LNCAP (cell line): Measurements from ENCODE around the gene ITGA1.

Source experiments
- TF ChIP-seq, protein P1 (sequence below): fragments of 450-650 bp; IDR thresholded peaks from 2 replicates; pipeline ENCODE4 v1.5.1; 2017; ENCODE audit warnings: mild to moderate bottlenecking

Gene ITGA1

DNA sequence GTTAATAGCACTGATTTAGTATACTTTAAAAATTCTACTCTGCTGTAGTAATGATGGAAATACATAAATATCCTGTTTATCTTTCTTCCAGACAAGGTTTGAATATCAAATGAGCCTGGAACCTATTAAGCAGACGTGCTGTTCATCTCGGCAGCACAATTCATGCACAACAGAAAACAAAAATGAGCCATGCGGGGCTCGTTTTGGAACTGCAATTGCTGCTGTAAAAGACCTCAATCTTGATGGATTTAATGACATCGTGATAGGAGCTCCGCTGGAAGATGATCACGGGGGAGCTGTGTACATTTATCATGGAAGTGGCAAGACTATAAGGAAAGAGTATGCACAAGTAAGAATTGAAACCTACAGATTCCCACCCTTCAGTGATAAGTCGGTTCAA, 122.4 kb downstream of the ITGA1 start:
- TF ChIP-seq, protein P1, sequence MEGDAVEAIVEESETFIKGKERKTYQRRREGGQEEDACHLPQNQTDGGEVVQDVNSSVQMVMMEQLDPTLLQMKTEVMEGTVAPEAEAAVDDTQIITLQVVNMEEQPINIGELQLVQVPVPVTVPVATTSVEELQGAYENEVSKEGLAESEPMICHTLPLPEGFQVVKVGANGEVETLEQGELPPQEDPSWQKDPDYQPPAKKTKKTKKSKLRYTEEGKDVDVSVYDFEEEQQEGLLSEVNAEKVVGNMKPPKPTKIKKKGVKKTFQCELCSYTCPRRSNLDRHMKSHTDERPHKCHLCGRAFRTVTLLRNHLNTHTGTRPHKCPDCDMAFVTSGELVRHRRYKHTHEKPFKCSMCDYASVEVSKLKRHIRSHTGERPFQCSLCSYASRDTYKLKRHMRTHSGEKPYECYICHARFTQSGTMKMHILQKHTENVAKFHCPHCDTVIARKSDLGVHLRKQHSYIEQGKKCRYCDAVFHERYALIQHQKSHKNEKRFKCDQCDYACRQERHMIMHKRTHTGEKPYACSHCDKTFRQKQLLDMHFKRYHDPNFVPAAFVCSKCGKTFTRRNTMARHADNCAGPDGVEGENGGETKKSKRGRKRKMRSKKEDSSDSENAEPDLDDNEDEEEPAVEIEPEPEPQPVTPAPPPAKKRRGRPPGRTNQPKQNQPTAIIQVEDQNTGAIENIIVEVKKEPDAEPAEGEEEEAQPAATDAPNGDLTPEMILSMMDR, result no peak

DNA sequence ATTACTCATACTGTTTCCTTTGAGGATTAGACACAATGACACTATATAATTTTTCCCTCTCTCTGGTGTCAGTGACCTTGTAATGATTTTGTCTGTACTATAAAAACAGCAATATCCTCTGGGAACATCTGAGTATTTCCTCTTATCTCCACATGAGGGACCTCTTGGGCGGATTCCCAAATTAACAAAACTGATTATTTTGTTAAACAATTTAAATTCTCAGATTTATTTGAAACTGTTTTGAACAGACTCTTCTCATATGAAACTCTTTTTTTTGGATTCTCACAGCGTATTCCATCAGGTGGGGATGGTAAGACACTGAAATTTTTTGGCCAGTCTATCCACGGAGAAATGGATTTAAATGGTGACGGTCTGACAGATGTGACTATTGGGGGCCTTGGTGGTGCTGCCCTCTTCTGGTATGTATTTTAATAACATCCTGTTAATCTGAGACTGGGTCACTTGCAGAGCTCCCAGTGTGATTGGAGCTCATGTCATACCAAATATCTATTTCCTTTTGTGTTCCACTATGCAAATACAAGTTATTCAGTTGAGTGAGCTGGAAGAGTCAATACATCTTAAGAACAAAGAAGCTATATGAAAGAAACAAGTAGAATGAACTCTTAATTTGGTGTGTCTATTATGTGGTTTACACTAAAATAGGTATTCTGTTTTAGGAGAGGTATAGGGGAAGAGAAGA, 127.6 kb downstream of the ITGA1 start:
- TF ChIP-seq, protein P1, result peak; percentile 85

DNA sequence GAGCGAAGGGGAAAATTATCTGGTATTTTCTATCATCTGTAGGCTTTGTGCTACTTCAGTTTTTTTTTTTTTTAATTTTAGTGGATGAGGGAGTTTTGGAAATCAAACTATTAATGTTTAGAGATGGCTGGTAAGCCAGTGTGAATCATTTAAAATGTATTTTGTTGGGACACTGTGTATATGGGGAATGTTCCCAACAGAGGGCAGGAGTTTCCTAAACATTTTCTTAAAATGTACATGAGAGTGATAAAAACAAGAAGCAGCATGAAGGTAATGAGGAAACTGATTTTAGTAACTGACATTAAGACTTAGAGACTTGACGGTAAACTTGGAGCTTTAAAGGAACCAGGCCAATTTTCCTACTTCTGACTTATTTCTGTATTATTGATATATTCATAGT, 133.2 kb downstream of the ITGA1 start:
- TF ChIP-seq, protein P1, result no peak

GRCh38 chr5:52922384-52922783, 134.7 kb downstream of the ITGA1 start:
- TF ChIP-seq, protein P1, result no peak

DNA sequence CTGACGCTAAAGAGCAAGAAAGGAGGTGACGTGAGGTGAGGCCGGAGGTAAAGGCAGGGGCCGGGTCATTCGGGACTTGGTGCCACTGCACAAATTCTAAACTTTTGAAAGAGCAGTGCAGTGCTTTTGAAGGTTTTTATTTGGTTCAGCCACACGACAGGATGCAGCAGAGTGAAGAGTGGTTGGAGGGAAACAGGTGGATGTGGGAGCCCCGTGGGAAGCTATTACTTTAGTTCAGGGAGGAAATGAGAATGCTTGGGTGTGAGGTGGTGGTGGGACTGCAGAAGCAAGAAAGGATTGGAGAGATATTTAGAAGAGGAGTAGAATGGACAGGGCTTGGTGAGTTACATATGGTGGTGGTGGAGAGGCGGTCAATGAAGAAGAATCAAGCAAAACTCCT, 136.7 kb downstream of the ITGA1 start:
- TF ChIP-seq, protein P1, result no peak

DNA sequence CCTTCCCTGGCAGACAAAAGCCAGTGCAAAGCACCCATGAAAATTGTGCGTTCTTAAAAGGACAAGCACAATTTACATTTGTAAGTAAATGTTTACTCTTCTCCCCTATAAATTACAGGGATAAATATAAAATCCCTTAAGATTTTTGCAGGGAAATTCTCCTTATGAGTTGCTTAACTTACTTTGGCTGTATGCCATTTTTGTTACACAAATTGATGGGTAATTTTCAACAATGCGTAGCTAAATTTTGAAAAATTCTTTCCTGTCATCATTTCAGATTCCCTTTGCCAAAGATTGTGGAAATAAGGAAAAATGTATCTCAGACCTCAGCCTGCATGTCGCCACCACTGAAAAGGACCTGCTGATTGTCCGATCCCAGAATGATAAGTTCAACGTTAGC, 137.3 kb downstream of the ITGA1 start:
- TF ChIP-seq, protein P1, result no peak

GRCh38 chr5:52928689-52929088, 141.0 kb downstream of the ITGA1 start:
- TF ChIP-seq, protein P1, result no peak

GRCh38 chr5:52938226-52938625, 150.5 kb downstream of the ITGA1 start:
- TF ChIP-seq, protein P1, result no peak
